HG03575 (cell line): ENCODE measurements around the gene ASRGL1.

Source experiments
- ATAC-seq: cut with Tn5 transposase; IDR thresholded peaks from one replicate; pipeline ENCODE4 v1.9.1; 2021; ENCODE audit not compliant: unreplicated experiment, insufficient number of reproducible peaks, low FRiP score; ENCODE audit errors: extremely low read depth

Gene ASRGL1

DNA sequence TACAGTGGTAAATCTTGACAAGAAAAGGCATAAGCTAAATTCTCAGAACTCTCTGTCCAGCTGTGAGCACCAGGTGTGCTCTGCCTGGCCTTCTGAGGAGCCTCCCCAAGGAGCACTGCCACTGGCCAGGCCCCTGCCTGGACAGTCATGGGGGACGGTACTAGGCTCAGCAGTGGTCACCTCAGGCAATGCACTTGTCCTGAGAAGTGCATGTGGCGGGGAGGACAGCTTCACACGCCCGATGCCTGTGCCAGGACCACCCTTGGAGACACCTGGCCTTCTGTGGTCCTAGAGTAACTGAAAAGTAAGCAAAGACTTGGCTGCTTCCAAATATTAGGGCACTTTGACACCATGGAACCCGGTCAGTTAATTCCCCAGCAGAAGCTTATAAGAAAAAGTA is 53.0 kb downstream of the ASRGL1 start:
- ATAC-seq, result no peak

GRCh38 chr11:62390722-62391121 is 53.5 kb downstream of the ASRGL1 start:
- ATAC-seq, result no peak

DNA sequence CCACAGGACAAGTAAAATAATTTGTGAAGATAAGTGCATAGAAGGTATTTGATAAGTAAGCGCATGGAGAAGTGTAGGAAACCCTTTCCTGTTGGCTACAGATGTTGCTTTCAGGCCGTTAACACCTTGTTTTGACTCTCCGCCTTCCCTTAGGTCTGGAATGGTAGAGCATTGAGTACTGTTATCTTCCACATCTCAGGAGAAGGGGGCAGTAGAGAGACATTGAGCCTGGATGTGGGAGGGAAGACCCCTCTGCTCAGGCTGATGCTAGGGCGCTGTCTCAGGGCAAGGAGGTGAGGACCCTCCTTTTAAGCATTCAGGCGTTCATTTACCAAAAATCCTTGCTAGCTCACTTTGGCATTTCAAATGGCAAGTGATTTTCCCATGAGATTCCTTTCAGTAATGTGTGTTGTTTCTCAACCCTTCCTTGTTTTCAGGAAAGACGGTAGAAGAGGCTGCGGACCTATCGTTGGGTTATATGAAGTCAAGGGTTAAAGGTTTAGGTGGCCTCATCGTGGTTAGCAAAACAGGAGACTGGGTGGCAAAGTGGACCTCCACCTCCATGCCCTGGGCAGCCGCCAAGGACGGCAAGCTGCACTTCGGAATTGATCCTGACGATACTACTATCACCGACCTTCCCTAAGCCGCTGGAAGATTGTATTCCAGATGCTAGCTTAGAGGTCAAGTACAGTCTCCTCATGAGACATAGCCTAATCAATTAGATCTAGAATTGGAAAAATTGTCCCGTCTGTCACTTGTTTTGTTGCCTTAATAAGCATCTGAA is 54.6 kb downstream of the ASRGL1 start:
- no peak for ATAC-seq

DNA sequence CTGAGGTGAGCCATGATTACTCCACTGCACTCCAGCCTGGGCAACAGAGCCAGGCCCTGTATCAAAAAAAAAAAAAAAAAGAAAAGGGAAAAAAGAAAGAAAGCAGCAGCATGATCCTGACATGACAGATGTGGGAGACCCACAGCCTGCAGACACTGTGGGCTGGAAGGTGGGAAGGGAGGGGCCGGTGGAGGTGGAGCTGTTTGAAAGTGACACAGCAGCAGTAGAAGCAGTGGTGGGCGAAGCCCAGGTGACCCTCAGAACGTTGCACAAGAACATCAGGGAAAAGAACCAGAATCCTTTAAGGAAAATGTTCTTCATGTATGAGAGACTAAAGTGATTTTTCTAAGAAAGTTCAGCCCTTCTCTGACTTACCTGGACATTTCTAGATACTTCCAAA is 55.3 kb downstream of the ASRGL1 start:
- ATAC-seq, result no peak

GRCh38 chr11:62393061-62393611 is 55.9 kb downstream of the ASRGL1 start:
- no peak for ATAC-seq

DNA sequence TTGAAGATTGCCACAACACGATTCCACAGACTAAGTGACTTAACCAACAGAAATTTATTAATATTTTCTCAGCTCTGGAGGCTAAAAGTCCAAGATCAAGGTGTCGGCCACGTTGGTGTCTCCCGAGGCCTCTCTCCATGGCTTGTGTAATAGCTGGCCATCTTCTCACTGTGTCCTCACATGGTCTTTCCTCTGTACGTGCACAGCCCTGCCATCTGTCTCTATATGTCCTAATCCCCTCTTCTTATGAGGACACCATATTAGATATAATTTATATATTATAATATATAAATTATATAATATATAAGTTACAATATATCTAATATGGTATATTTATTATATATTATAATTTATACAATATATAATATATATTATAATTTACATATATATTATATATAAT is 56.5 kb downstream of the ASRGL1 start:
- ATAC-seq, result no peak

GRCh38 chr11:62394825-62395538 is 57.7 kb downstream of the ASRGL1 start:
- no peak for ATAC-seq

DNA sequence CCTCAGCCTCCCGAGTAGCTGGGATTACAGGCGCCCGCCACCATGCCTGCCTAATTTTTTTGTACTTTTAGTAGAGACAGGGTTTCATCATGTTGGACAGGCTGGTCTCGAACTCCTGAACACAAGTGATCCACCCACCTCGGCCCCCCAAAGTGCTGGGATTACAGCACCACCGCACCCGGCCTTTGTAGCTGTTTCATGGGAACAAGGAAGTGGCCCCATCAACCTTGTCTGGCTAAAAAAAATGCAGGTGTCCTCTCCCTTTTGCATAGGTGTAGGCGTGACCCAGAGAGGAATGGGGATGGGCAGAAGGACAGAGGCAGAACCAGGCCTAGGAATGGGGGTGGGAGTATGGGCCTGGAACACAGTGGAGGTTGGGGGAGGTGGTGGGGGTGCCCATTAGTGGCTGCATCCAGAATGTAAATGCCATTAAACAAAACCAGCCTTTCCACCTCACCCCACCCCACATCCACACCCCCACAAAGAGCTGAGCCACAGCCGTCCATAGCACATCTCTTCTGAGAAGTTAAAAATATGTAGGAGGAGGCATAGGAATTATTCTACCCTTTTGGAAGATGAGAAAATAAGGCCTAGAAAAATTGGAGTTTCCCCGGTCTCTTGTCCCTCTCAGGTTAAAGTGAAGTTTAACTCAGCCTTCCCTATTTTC is 58.8 kb downstream of the ASRGL1 start:
- no peak for ATAC-seq

DNA sequence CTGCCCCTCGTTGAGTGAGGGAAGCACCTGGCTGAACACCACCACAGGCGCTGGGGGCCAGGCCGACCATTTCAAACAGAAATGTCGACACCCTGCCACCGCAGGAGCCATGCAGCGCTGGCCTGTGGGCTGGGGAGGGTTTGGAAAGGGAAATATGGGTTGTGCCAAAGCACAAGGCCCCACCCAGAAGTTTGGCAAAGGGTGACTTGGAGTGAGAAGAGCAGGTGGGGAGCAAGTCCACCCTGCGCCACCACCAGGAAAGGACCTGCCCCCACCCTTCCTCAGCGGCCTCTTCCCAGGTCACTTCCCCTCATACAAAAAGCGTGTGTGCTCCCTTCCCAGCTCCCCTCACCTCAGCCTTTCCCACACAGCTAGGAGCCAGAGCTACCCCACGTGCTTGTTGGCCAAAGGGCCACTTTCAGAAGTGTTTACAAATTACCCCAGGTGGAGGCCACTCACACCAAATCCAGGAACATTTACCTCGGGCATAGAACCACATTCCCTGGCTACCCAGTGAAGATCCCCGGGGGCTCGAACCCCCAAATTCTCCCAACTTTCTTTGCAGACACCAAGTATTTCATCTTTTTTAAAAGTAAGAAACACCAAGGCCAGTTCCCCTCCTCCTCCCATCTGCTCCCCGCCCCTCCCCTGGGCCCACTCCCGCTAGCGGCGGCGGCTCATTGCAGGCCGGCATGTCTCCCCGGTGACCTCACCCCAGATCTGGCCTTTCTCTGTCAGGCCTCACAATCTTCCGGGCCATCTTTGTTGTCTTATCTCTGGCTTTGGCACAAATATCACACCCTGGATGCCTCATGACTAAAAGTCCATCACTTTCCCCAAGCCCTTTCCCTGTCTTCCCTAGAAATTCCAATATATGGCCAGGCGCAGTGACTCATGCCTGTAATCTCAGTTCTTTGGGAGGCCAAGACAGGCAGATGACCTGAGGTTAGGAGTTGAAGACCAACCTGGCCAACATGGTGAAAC is 61.1 kb downstream of the ASRGL1 start:
- no peak for ATAC-seq

- ATAC-seq, result no peak
Measured at GRCh38 chr11:62399172-62399877, 62.1 kb downstream of the ASRGL1 start.

DNA sequence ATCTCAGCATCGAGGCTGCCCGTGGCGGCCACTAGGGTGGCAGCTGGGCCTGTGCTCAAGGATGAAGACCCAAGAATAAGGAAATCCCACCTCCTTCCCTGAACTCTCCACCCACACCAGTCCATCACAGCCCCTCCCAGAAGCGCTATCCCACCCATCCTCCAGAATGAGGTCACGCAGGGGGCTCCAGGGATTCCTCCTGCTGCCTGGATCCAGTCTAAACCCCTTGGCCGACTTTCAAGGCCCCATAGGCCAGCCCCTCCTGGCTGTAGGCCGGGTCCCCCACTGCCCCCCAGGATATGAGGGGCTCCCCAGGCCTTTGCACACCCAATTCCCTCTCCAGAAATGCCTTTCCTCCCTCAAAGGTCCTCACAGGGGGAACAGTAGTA is 62.6 kb downstream of the ASRGL1 start:
- no peak for ATAC-seq

GRCh38 chr11:62400281-62400680 is 63.0 kb downstream of the ASRGL1 start:
- no peak for ATAC-seq

- no peak for ATAC-seq
Measured at GRCh38 chr11:62400760-62401159, 63.5 kb downstream of the ASRGL1 start.

- no peak for ATAC-seq
Measured at GRCh38 chr11:62401356-62401755, 64.1 kb downstream of the ASRGL1 start.

DNA sequence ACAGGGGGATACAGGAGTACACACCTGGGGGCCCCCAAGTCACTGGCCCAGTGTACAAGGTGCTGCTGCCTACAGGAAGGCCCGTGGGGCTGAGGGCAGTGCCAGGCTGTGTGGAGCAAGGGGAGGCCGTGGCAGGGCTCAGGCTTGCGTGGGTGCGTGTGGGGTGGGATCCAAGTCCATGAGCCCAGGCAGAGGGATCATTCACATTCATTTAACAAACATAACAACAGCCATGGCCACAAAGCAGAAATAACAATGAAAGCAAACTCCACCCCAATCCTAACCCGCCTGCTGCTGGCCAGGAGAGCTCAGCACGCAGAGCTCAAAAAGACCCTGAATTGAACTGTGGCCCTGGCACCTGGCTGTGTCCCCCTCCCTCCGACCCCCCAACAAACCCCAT is 64.6 kb downstream of the ASRGL1 start:
- ATAC-seq, result no peak

GRCh38 chr11:62402226-62402959 is 65.1 kb downstream of the ASRGL1 start:
- ATAC-seq, result no peak

GRCh38 chr11:62402960-62403730 is 65.9 kb downstream of the ASRGL1 start:
- no peak for ATAC-seq
